ENCODE measurements around the gene FYN. TPM values are rescaled to one million over a fixed set of nuclear protein-coding genes. Genes with fewer than 3 reads are reported as not detected.

The FYN gene
- total and polyA plus RNA-seq, 9 of the 15 experiments (the other 6 are each of a cell fraction or from before 2014, with no cell fraction given), result 2.9 to 22.1 (median 11.4) TPM

DNA sequence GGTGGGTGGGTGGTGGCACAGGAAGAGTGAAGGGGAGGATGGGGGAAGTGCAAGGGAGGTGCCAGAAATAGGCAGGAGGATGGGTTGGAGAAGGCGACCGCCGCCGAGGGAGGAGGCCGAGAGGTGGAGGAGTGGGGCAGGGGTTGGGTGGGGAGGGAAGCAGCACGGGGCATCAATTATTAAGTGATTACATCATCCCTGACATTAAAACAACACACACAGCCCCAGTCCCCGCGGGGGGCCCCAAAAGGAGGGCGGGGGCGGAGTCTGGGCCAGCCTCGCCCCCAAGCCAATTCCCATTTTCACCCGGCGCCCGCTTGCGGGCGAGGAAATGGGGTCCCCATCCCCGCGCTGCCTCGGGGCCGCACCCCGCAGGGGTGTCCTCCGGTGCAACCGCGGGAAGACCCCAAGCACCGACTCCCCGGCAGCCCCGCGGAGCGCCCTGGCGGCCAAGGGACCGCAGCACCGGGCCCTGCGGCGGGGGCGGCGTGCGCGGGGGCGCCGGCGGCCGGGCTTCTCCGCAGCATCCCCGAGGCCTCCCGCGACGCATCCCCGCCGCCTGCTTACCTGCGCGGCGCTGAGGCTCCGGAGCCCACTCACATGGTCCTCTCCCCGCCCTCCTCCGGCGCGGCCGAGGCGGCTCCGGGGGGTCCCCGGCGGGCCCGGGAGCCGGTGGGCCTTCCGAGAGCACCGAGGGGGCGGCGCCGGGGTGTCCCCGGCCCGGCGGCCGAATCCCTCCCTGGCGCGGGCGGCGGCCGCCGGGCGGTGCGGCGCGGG, 663 bp downstream of the FYN start (continued):
- peak; percentile 51; the same call in 1 of the 2 replicates for TF ChIP-seq SMAD4 (CRISPR knock-in tag; conservative IDR thresholded peaks at IDR 0.05)
- no peak for TF ChIP-seq ZNF76 (CRISPR knock-in tag; IDR thresholded peaks at IDR 0.05; ENCODE audit: borderline replicate concordance)
- TF ChIP-seq, protein P1, sequence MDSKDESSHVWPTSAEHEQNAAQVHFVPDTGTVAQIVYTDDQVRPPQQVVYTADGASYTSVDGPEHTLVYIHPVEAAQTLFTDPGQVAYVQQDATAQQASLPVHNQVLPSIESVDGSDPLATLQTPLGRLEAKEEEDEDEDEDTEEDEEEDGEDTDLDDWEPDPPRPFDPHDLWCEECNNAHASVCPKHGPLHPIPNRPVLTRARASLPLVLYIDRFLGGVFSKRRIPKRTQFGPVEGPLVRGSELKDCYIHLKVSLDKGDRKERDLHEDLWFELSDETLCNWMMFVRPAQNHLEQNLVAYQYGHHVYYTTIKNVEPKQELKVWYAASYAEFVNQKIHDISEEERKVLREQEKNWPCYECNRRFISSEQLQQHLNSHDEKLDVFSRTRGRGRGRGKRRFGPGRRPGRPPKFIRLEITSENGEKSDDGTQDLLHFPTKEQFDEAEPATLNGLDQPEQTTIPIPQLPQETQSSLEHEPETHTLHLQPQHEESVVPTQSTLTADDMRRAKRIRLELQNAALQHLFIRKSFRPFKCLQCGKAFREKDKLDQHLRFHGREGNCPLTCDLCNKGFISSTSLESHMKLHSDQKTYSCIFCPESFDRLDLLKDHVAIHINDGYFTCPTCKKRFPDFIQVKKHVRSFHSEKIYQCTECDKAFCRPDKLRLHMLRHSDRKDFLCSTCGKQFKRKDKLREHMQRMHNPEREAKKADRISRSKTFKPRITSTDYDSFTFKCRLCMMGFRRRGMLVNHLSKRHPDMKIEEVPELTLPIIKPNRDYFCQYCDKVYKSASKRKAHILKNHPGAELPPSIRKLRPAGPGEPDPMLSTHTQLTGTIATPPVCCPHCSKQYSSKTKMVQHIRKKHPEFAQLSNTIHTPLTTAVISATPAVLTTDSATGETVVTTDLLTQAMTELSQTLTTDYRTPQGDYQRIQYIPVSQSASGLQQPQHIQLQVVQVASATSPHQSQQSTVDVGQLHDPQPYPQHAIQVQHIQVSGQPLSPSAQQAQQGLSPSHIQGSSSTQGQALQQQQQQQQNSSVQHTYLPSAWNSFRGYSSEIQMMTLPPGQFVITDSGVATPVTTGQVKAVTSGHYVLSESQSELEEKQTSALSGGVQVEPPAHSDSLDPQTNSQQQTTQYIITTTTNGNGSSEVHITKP (IDR thresholded peaks at IDR 0.05; ENCODE audit: partially characterized antibody), result no peak
- no peak for TF ChIP-seq CREB3L1 (IDR thresholded peaks at IDR 0.05; ENCODE audit: borderline replicate concordance, low read depth)
- TF ChIP-seq KDM5B (IDR thresholded peaks at IDR 0.05; ENCODE audit: insufficient replicate concordance, low read depth, low read length), result peak; percentile 41
- no peak for TF ChIP-seq HMGXB4 (CRISPR knock-in tag; IDR thresholded peaks at IDR 0.05)
- TF ChIP-seq ZKSCAN1 (IDR thresholded peaks at IDR 0.05; ENCODE audit: low read depth, low read length), result no peak
- no peak for TF ChIP-seq TRIM28 (IDR thresholded peaks at IDR 0.05)
- TF ChIP-seq NR2C1 (IDR thresholded peaks at IDR 0.05), result no peak
- TF ChIP-seq NR2C1 (tag; IDR thresholded peaks at IDR 0.05), result no peak
- no peak for TF ChIP-seq ZNF445 (CRISPR knock-in tag; IDR thresholded peaks at IDR 0.05; ENCODE audit: low read depth)
- TF ChIP-seq, protein P2, sequence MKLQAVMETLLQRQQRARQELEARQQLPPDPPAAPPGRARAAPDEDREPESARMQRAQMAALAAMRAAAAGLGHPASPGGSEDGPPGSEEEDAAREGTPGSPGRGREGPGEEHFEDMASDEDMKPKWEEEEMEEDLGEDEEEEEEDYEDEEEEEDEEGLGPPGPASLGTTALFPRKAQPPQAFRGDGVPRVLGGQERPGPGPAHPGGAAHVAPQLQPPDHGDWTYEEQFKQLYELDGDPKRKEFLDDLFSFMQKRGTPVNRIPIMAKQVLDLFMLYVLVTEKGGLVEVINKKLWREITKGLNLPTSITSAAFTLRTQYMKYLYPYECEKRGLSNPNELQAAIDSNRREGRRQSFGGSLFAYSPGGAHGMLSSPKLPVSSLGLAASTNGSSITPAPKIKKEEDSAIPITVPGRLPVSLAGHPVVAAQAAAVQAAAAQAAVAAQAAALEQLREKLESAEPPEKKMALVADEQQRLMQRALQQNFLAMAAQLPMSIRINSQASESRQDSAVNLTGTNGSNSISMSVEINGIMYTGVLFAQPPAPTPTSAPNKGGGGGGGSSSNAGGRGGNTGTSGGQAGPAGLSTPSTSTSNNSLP (IDR thresholded peaks at IDR 0.05; ENCODE audit: borderline replicate concordance, low read depth, low read length), result no peak
- no peak for TF ChIP-seq IFI16 (CRISPR knock-in tag; IDR thresholded peaks at IDR 0.05)
- TF ChIP-seq GTF2F1 (IDR thresholded peaks at IDR 0.05; ENCODE audit: low read depth, low read length), result no peak
- TF ChIP-seq KLF6 (CRISPR knock-in tag; IDR thresholded peaks at IDR 0.05; ENCODE audit: borderline replicate concordance), result no peak
- no peak for TF ChIP-seq ZC3H8 (IDR thresholded peaks at IDR 0.05)
- TF ChIP-seq GABPB1 (CRISPR knock-in tag; IDR thresholded peaks at IDR 0.05), result 0 out of 2 replicates have a peak, but pooled peaks have one; percentile 28
- 0 out of 2 replicates have a peak, but pooled peaks have one; percentile 1 for TF ChIP-seq SMARCA4 (IDR thresholded peaks at IDR 0.05)
- TF ChIP-seq RFX7 (CRISPR knock-in tag; IDR thresholded peaks at IDR 0.05), result no peak
- no peak for TF ChIP-seq RBM15 (IDR thresholded peaks at IDR 0.05; ENCODE audit: insufficient read depth, low read length)
- no peak for TF ChIP-seq ZC3H11A (IDR thresholded peaks at IDR 0.05; ENCODE audit: low read depth, low read length)

All from K562 (cell line).